Measurements from ENCODE around the gene TBC1D17.

Gene TBC1D17

DNA sequence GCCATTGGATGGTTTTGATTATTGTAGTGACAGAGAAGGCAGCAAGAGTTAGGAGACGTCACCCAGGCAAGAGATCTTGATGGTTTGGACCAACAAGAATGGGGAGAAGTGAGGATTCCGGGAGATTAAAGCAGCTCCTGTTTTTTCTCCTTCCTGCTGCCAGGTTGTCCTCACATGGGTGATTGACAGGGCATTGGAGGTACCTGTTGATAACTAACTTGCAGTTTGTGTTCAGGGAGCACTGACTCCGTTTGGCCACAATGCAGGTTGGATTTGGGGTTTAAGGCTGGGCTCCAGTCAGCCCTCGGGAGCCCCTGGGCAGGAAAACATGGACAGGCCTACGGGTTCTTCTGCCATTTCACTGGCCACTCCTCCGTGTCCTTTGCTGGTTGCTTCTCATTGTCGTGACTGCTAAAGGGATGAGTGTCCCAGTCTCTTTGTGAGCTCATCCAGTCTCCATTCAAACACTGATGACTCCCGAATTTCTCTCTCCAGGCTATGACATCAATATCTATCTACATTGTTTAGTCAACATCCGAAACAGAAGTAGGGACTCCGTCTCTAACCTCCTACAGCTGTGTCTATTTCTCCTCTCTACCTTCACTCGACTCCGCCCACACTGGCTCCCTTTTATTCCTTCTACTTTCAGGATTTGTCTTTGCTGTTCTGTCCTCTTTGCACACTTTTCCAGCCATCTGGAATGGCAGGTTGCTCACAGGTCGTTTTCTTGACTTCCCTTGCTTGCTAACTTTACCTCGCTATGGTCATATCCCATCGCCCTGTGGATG, 27.9 kb upstream of the TBC1D17 start:
- DNase-seq: no peak

DNA sequence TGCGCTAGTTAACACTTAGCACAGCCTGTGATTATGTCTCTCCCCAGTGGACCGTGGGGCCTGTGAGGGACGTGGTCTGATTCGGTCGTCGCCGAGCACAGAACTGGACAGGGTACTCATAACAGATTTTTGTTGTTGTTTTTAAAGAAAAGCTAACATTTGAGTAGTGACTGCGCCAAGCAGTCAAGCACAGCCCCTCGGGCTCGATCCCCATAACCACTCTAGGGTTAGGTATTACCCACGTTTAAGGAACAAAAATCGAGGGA, 27.3 kb upstream of the TBC1D17 start:
- DNase-seq: no peak

DNA sequence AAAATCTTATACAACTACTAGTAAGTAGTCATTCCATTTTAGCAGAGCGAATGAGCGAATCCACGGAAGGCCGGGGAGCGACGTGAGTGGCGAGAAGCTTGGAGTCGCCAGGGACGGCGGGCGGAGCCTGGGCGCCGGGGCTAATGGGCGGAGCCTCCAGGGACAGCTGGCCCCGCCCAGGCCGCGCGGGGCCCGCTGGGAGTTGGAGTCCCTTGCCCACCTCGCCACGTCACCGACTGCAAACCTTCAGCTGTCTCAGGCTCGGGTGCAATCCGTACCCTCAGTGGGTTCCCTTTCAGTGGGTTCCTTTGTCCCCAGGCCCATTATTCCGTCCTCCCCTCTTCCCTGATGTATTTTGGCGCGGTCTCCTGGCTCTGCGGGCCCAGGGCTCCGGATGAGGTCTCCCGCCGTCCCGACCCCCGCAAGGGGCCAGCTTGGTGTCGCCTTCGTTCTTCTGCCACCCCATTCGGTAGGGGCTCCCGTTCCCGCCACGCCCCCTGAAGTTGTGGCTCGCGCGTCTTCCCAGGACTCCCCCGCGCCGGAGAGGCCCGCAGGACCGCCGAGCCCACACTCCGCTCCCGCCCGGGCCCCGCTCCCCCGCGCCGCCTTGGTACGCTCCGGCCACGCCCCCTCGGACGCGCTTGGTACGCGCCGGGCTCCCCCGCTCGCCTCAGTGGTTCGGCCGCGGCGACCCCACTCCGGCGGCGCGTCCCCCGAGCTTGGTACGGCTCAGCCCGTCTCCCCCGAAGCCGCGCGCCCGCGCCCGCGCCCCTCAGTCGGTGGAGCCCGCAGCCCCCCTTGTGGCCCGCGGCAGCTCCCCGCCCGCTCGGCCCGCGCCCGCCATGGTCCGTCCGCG, 26.8 kb upstream of the TBC1D17 start, which contains the start of gene PTOV1:
Gene PTOV1, plus strand, starts transcription at position 673 of the 856 bp plus-strand sequence.
- peak; percentile 80 for DNase-seq

DNA sequence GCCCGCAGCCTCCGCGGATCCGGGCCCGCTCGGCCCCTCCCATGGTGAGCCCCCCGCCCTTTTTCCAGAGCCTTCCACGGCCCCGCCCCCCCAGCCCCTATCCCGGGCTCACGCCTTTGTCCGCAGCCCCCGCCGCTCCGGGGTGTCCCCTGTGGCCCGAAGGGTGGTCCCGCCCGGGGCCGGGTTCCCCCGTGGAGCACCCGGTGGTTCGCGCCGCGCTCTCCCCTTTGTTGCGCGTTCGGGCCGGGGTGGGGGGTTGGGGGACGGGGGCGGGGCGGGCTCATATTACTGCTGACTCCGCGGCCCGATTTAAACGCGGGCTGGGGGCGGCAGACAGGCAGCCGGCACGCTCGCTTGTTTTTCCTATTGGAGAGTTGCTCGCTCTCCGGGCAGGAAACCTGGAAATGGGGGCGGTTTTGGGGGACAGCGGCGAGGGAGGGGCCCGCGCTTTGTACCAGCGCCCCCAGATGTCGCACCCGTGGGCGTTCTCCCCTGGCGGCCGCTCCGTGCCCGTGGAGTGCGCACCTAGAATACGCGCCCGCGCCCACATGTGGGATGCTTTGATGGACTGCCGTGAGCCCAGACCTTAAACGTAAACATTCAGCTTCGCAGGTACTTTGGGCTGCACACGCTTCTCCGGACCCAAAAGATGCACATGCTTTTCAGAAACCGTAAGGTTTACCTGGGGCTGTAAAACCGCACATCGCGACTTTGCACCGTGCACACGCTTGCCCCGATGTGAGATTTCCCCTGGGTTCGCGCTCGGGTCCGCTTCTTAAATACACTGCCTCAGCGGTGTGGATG, 25.8 kb upstream of the TBC1D17 start:
- DNase-seq: no peak

DNA sequence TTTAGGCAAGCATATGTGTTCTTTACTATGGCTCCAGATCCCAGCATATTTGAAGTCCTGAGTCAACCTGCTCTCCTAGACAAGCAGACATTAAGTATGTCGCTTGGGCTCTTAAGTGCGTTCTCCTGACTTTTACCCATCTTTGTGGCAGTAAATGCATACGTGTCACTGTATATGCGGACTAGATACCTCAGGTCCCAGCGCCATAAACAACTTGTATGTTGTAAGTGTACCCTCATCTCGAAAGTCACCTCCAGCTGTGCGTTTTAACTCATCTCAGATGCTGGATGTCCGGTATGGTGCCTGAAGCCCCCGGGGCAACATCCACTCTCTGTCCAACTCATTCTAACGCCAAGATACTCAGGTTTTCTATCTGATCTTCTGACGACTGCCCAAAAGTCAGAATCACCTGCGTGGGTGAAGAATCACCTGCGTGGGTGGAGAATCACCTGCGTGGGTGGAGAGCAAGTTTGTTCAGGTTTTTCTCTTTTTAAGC, 24.8 kb upstream of the TBC1D17 start:
- no peak for DNase-seq

DNA sequence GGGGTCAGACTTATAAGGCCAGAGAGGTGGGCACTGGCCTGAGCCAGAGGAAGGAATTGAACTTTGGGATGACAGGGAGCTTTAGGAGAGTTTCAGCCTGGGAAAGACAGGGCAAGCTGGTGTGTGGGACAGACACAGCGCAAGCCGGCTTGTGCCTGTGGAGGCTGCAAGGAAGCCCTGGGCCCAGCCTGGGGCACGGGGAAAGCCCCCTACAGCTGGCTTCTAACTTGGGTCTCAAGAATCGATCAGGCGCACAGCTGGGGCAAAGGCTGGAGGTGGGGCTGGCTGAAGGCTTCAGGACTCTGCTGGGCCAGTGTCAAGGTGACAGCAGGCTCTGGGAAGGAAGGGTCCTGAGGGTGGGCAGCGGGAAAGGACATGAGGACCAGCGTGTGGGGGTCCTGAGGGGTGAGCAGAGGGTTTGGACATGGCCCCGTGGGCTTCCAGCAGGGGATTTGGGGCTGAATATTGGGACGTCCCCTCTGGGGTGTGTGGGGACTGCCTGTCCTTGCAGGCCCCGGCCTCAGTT, 23.6 kb upstream of the TBC1D17 start:
- no peak for DNase-seq

DNA sequence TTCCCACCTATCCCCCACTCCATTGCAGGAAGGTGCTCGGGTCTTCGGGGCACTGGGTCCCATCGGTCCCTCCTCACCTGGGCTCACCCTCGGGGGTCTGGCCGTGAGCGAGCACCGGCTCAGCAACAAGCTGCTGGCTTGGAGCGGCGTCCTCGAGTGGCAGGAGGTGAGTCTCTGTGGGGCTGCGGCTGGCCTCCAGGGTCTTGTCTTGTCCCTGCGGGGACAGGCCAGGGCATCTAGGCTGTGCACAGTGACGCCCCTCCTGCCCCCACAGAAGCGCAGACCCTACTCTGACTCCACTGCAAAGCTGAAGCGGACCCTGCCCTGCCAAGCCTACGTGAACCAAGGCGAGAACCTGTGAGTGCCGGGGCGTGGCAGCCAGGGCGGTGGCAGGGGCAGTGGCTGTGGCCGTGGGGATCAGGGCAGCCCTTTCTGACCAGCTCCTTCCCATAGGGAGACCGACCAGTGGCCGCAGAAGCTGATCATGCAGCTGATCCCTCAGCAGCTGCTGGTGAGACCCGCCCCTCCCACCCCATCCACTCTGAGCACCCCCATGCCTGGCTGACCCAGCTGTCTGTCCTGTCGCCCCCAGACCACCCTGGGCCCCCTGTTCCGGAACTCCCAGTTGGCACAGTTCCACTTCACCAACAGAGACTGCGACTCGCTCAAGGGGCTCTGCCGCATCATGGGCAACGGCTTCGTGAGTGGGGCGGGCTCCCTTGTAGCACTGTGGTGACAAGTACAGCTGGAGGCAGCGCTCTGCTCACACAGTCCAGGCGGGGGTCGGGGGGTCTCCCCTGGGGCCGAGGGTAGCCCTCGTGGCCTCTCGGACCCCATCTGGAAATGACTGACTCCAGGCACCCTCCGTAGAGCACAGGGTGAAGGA, 22.9 kb upstream of the TBC1D17 start:
- DNase-seq: no peak

DNA sequence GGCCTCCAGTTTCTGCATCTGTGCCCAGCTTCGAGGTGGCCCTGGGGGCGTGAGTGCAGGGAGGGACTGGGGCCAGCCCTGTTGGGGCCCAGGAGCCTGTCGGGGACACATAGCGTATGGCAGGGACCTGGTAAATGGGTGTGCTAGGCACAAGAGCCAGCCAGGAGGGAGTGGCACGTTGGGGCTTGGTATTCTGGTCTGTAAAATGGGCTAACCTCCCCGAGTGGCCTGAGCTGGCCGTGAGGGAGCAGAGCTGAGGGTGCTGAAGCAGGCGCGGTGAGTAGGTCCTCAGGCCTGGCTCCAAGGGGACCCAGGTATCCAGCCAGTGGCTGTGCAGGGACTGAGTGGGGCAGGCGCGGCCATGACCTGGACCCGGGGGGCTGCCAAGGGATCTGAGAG, 22.2 kb upstream of the TBC1D17 start:
- no peak for DNase-seq

DNA sequence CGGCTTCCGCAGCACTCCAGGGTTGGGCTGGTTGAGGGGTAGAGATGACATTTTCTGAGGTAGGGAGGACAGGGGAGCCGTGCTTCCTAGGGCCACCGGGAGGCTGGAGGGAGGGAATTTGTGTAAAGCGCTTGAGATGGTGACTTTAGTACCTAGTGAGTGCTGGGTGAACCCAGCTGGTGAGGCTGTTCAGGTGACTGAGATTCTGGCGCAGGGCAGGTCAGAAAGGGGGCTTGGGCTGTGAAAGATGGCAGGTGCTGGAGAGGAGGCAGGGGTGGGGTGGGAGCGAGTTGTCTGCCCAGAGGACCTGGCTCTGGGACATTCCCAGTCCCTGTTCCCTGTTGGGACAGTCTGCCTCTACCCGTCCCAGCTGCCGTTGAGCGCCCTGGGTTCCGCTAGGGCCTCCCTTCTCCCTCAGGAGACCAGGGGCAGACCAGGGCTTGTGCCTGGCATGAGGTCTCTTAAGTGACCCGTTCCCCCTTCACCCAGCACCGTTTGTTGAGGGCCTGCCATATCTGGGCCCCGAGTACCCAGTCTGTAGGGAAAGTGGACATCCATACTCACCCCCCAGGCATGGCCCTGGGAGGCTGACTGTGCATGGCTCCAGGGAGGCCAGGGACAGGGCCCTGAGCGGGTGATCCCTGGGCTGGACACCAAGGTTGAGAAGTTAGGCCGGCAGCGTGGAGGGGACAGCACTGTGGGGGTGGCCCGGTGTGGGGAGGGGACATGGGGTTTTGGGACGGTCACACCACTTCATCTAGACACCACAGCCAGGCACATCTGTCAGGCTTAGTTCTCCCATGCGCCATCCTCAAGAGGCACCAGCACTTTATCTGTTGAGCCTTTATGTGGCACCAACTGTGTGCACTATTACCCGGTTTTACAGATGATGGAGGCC, 21.6 kb upstream of the TBC1D17 start:
- no peak for DNase-seq

DNA sequence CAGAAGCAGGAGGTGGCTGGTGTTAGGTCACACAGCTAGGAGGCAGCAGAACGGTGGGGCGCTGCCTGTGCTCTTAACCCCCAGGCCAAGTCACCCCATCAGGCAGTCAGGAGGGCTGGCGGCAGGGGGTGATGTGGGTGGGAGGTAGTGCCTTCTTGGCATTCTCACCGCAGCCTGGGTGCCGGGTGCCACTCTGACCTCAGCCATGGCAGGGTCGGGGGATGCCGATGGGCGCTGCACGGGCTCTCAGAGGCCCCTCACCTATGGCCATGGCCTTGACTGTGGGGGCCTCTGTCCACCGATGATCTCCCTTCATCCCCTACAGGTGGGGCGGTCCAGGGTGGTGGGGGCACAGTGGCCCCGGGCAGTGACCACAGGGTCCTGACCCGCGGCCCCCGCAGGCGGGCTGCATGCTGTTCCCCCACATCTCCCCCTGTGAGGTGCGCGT, 20.9 kb upstream of the TBC1D17 start:
- DNase-seq: no peak

DNA sequence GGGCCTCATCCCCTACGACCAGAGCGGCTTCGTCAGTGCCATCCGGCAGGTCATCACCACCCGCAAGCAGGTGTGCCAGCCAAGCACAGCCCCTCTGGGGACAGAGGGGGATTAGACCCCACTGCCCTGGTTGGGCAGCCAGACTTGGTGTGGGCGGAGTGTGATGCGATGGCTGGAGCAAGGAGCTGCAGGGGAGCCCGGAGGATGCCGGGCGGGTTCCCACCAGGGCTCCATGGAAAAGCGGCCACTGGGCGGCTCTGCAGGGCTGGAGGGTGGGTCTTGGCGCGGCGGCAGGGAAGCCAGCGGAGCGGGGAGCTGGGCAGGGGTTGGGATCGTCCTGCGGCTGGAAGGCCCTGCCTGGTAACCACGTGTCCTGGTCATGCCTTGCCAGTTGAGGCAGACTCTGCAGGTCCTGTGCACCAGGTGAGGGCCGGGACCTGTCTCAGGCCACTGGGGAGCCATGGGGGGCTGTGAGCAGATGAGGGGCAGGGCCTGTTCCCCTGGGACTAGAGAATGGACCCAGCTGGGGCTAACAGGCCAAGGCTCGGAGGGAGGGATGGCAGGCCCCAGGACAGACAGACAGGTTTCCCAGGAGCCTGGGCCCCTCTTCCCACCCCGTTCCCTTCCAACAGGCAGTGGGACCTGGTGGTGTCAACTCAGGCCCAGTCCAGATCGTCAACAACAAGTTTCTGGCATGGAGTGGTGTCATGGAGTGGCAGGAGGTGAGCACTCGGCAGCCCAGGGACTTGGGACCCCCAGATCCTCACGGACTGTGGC, 20.3 kb upstream of the TBC1D17 start:
- DNase-seq: no peak

DNA sequence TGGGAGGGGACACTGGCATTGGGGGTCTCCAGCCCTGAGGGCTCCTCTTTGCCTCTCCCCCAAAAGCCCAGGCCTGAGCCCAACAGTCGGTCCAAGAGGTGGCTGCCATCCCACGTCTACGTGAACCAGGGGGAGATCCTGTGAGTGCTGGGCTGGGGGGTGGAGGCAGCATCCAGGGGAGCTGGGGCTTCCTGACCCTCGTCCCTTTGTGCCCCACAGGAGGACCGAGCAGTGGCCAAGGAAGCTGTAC, 19.7 kb upstream of the TBC1D17 start:
- no peak for DNase-seq

DNA sequence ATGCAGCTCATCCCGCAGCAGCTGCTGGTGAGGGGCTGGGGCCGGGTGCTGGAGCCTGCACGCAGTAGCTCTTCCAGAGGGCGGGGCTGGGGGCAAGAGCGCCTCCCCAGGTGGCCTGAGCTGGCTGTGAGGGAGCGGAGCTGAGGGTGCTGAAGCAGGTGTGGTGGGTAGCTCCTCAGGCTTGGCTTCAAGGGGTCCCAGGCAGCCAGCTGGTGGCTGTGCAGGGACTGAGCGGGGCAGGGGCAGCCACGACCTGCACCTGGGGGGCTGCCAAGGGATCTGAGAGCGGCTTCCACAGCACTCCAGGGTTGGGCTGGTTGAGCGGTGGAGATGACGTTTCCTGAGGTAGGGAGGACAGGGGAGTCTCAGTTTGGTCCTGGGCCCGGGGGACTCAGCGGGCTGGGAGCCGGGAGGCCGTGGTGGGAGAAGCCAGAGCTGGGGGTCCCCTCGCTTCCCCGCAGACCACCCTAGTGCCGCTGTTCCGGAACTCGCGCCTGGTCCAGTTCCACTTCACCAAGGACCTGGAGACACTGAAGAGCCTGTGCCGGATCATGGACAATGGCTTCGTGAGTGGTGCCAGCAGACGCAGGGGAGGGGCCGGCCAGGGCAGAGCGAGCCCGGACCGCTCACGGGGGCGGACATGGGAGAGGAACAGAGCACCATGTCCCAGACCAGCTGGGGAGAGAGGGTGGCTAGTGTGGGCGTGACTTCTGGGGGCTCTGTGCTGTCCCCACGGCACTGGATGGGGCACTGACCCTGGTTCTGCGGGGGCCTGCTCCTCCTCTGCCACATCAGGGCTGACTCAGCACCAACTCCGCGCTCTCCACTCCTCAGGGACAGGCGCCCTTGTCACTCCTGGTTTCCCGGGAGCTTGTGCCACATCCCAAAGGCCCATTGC, 19.2 kb upstream of the TBC1D17 start:
- DNase-seq: no peak

DNA sequence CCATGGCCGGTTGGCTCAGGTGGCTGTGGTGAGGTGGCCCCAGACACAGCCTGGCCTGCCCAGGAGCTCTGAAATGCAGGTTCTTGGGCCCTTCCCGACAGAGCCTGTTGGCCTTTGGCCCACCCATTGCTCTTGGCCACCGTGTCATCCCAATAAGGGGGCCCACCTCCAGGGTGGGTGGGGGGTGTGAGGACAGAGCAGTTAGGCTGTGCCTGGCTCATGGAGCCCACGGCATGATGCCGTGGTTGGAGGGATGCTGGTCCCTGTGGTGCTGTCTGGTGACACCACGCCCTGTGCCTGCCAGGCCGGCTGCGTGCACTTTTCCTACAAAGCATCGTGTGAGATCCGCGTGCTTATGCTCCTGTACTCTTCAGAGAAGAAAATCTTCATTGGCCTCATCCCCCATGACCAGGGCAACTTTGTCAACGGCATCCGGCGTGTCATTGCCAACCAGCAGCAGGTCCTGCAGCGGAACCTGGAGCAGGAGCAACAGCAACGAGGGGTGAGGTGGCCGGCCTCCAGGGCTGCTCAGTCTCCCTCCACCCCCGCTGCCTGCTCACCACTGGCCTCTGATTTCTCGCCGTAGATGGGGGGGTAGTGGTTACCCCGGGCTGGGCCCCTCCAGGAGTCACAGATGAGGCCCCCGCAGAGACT, 17.7 kb upstream of the TBC1D17 start:
- no peak for DNase-seq

DNA sequence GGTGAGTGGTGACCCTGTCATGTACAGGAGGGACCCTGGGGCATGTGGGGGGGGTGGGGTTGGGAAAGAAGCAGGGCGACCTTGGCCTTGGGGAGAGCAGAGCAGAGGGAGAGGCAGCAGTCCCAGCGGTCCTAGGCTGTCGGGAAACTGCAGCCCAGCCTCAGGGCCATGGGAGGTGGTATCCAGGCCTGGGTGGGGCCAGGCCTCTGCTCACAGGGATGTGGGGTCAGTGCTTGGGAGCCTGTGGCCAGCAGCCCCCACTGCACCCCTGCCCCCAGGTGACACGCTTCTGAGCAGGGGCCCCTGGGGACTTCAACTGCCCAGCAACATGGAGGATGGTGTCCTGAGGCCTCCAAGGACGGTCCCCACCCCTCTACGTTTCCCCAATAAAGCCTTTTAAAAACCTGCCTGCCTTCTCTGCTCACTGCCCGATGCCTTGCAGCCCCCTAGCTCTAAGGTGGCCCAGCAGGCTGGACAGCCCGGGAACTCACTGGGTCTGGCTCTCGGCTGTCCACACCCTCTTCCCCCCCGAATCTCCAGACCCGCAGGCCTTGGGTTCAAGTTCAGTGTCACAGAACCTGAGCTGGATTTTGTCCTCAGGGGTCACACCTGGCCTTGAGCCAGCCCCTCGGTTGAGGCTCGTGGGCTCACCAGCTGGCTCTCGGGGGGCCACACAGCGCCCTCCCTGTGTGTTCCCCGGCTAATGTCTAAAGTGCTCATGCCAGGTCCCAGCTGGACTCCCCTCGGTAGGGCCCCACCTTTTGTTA, 17.0 kb upstream of the TBC1D17 start:
- no peak for DNase-seq

DNA sequence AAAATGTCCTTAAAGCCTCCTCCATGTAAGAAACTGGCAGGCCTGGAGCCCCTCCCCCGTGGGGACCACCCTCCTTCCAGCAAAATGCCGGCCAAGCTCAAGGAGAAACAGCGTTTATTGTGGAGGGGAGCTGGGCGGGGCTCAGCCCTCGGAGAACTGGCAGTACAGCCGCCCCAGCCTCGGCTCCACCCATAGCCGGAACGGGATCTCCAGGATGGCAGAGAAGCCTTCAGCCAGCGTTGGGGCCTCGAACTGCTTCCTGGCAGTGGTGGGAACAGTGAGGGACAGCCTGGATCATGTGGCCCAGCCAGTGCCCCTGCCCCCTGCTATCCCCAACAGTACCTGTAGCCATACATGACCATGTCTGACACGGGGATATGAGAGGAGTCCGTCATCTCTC, 16.4 kb upstream of the TBC1D17 start:
- no peak for DNase-seq

DNA sequence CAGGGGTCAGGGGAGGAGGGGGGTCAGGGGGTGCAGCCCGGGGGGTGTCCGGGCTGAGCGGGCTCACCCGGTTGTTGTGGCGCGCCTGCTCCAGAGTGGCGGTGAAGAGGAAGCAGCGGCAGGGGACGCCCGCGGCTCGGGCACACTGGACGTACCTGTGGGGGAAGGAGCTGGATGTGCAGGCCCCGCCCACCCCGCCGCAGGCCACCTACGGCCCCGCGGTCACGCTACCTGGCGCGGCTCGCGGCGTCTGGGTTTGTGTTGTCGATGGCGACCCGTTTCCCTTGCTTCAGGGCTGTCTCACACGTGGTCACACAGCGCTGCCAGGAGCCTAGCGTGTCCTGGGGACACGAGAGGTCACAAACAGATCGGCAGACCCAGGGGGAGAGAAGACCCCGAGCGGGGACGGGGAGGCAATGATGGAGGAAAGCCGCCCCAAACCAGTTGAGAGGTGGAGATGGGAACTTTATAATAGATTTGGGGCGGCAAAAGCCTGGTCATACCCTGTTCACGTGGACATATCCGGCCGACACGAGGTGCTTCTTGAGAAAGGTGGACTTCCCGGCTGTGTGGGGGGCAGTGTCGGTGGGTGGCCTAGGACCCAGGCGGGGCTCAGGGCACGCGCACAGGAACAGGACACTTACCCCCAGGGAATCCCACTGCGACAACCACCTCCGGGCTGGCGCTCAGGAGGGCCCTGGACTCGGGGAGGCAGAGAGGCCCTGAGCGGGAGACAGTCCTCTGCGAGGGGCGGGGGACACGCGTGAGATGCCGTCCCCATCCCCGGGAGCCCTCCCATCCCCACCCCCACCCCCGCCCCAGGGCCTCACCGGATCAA, 15.7 kb upstream of the TBC1D17 start:
- no peak for DNase-seq

Measured in activated effector memory CD4-positive, alpha-beta T cell treated with Interleukin-2 at 50 U/mL for 16 hours (primary cell).